ENCODE data around the gene RHOG.

The RHOG gene

DNA sequence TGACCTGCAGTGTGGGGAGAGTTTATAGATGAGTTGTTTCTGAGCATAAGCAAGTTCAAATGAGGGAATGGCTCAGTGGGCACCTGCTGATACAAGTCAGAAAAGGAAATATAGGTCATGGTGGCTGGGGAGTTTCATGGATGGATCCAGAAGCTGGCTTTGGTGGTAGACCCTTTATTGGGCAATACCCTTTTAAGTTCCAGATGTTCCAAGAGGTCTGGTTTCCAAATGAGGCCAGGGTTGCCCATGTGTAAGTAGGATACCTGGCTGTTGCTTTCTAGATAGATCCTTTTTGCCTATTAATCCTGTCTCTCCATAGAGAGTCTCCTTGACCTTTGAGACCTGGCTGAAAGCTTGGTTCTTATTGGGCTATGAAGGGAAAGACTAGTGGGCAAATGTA lies 16.9 kb upstream of the RHOG start:
- no peak for DNase-seq

- DNase-seq: no peak
Measured at GRCh38 chr11:3856856-3857553, 16.2 kb upstream of the RHOG start.

GRCh38 chr11:3855808-3856491 lies 15.2 kb upstream of the RHOG start:
- peak; percentile 64 for DNase-seq

- peak; percentile 97 for DNase-seq
Measured at GRCh38 chr11:3854977-3855807, 14.4 kb upstream of the RHOG start, which contains the start of gene STIM1. Gene STIM1, plus strand, starts transcription at chr11:3855664. Its CDS starts 607 bp downstream, at chr11:3856271.

GRCh38 chr11:3854660-3854976 lies 13.9 kb upstream of the RHOG start:
- DNase-seq: no peak

- DNase-seq: peak; percentile 44
Measured at GRCh38 chr11:3853899-3854659, 13.3 kb upstream of the RHOG start.

GRCh38 chr11:3853545-3853842 lies 12.7 kb upstream of the RHOG start:
- DNase-seq: no peak

DNA sequence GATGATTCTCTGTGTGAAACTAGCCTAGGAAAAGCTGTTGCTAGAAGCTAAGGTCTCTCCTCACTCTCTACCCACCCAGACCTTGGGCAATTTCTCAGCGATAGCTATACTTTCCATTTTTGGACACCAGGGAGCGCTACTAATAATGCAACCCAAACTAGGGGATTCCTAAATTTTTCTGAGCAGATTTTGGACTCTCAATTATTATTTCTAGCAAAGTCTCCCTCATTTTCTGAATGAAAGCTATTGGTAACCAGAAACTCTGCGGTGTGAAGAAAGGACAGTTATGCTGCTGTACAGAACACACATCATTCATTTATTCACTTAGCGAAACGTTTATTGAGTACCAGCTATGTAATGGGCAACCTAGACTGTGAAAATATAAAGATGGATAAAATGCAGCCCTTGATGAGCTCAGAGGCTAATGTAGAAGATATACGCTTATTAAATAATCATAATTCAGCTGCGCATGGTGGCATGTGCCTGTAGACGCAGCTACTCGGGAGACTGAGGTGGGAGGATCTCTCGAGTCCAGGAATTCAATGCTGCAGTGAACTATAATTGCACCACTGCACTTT lies 8.6 kb upstream of the RHOG start:
- no peak for DNase-seq

DNA sequence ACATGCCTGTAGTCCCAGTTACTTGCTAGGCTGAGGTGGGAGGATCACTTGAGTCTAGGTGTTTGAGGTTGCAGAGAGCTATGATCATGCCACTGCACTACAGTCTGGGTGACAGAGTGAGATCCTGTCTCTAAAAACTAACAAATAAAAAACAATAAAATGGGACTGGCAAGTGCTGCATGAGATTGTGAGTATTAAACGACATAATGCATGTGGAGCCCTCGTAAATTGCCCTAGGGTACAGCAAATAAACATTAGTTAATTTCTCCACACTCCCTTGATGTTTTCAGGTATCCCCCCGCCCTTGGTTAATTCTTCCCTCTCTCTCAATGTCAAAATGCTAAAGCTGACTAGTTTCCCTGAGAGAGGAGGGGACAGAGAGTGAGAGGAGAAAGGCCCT lies 4.9 kb upstream of the RHOG start:
- no peak for DNase-seq

DNA sequence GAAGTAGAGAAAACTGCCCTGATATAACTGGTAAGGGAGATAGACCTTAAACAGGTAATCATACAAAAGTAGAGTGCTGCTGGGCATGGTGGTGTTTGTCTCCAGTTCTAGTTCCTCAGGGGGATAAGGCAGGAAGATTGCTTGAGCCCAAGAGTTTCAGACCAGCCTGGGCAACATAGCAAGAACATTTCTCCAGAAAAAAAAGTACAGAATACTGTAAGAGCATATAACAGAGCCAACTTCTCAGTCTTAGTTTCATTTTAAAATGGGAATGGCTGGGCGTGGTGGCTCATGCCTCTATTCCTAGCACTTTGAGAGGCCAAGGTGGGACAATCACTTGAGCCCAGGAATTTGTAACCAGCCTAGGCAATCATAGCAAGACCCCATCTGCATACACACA lies 4.5 kb upstream of the RHOG start:
- DNase-seq: no peak

GRCh38 chr11:3843326-3843725 lies 2.6 kb upstream of the RHOG start:
- DNase-seq: no peak

DNA sequence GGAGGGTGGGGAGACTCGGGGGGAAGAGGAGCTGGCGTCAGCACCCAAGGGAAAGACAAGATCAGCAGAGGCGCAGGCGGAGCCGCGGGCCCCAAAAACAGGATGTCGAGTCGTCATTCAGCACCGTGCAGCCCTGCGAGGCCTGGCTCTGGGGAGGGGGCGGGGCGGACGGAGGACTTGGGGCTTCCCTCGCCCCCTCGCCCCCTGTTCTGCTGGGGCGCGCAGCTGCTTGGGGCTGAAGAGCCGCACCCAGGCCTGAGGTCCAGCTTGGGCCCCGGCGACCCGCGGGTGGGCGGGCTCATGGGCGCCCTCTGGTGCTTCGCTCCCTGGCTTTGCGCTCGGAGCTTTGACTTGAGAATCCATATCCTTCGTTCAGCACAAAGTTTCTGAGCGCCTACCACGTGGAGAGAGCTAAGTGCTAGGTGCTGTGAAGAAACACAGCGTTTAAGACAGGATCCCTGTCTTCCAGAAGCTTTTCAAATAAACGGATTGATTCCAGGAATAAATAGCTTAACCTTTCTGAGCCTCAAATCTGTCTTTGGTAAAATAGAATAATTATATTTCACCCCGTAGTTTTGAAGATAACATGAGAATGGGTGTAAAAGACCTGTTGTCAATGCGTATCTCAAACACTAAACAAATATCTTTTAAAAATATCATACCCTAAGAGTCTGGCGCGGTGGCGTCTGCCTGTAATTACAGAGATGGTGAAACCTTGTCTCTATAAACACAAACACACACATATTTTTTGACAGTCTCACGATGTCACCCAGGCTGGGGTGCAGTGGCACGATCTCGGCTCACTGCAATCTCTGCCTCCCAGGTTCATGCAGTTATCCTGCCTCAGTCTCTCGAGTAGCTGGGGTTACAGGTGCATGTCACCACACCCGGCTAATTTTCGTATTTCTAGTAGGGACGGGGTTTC lies 929 bp upstream of the RHOG start:
- peak; percentile 89 for DNase-seq

DNA sequence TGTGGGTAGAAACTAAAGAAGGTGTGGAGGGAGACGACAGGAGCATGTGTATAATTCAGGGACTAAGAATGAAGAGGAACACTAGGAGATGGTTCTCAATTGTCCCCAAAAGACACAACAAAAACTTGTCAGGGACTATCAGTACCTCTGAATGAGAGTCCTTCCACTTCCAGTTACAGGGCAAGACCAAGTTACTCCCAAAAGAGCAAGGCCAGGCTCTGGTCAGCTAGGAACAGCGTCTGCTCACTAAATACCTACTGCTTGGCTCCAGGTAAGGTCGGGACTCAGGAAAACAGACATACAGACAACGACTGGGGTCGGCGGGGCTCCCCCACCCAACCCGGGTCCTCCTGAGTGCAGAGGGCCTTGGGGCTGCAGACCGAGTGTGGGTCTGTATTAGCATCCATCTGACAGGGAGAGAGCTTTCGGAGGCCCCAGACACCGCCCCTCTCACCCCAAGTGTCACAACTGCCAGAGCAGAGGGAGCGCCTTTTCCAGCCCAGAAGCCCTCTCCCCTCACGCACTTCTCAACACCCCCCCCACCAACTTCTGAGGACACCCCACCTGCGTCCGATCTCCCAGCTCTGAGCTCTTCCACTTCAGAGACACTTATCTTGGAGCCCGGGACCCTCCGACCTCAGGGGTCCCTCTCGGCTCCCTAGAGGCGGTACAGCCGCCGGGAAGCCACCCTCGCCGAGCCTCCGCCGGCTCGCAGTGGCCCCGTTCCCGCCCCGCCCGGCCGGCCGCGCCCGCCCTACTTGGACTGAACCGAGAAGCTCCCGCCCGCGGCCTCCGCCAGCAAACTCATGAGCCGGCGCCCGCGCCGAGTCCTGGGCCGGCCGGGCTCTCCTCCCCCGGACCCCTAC lies 522 bp downstream of the RHOG start:
- DNase-seq: peak; percentile 39

DNA sequence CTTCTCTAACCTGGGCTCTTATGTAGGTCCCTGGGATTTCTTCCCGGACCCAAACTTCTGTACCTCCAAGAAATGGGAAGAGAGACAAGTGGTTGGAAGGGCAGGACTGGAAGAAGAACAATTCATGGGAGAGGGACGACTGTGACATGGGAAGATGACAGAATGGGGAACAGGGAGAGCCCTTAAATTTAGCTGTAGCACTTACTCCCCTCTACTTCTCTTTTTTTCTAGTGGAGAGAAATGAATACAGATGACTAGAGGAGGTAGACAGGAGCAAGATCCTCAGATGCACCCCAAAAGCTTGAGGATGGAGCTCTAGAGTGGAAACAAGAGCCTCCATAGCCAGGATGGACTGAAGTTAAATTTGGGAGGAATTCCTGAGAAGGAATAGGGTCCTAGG lies 2.3 kb downstream of the RHOG start:
- DNase-seq: no peak

GRCh38 chr11:3837793-3838192 lies 3.0 kb downstream of the RHOG start:
- DNase-seq: peak; percentile 53

DNA sequence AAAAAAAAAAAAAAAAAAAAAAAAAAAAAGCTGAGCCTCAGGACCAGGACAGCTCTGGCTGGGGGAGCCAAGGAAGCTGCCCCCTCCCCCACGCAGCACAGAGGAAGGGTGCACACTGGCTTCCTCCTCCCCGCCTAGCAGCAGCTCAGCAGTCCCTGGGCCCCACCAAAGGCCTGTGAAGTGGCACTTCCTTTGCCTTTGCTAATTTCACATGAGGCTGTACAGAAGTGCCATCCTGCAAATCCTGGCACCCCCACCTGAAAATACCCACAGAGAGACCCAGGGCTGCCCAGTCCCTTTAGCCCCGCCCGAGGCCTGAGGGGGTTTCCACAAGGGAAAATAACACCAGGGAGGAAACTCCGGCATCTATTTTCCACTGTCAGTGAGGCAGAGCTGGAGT lies 3.9 kb downstream of the RHOG start:
- DNase-seq: no peak

- no peak for DNase-seq
Measured at GRCh38 chr11:3835751-3836150, 5.0 kb downstream of the RHOG start.

- peak; percentile 67 for DNase-seq
Measured at GRCh38 chr11:3834664-3835461, 5.9 kb downstream of the RHOG start.

DNA sequence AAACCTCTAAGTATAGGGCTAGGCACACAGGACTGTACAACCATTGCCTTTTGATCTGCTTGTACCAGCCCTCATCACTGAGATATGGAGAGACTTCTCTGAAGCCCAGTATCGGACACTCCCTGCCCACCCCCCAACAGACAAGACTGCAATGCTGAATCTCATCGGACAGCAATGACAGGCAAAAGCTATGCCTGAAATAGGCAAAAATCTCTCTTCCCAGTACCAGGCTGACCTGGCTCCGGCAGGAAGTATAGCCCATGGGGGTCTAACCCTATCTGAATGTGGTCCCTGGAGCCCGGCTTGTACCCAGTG lies 6.5 kb downstream of the RHOG start:
- DNase-seq: no peak

DNA sequence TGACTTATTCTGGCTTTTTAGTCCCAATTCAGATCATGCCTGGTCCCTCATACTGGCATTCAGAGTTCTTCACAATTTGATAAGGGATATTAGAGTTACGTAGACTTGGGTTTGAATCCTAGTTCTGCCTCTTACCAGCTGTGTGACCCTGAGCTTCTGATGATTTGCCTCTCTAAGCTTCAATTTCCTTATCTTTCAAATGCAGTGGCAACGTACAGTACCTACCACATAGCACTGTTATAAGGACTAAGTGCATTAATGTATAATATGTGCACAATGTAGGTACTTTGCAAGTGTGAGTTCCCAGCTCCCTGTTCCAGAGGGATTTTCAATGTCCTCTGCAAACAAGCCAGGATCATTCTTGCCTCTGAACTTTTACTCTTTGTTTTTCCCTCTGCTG lies 7.3 kb downstream of the RHOG start:
- DNase-seq: no peak

Data from femur (tissue), 1 donor.